GM23248 (cell line): Measurements from ENCODE around the gene NUP160. TPM values are rescaled to one million over a fixed set of nuclear protein-coding genes. Genes with fewer than 3 reads are reported as not detected.
A peak's percentile ranks its signal among the peaks of the same experiment; 100 is the strongest.

Source experiments
- DNase-seq: peaks from one replicate; pipeline ENCODE4 v3.0.0-alpha.2; 2015
- H2AFZ ChIP-seq: fragments of 200-600 bp; sonication (generic); 2 replicates; pipeline ENCODE4 v1.6.1; 2016; ENCODE audit warnings: antibody characterized with exemption
- H3F3A ChIP-seq: fragments of 200-600 bp; sonication (generic); 2 replicates; pipeline ENCODE4 v1.6.1; 2016; ENCODE audit warnings: mild to moderate bottlenecking, antibody characterized with exemption, mixed run types; ENCODE audit not compliant: insufficient read depth
- H3K27ac ChIP-seq: fragments of 200-600 bp; sonication (generic); 2 replicates; pipeline ENCODE4 v1.5.1; 2016; ENCODE audit warnings: mild to moderate bottlenecking
- H3K27me3 ChIP-seq: fragments of 200-600 bp; sonication (generic); replicated peaks from 2 replicates; pipeline ENCODE4 v1.6.1; 2016; ENCODE audit warnings: mild to moderate bottlenecking; ENCODE audit not compliant: insufficient read depth
- H3K36me3 ChIP-seq: fragments of 200-600 bp; sonication (generic); 2 replicates; pipeline ENCODE4 v1.6.1; 2016; ENCODE audit warnings: low read depth, mild to moderate bottlenecking
- H3K4me1 ChIP-seq: fragments of 200-600 bp; sonication (generic); 2 replicates; pipeline ENCODE4 v1.6.1; 2016; ENCODE audit warnings: mild to moderate bottlenecking; ENCODE audit not compliant: insufficient read depth
- H3K4me2 ChIP-seq: fragments of 200-600 bp; sonication (generic); one replicate; pipeline ENCODE4 v1.6.1; 2016; ENCODE audit warnings: mild to moderate bottlenecking; ENCODE audit not compliant: unreplicated experiment
- H3K4me3 ChIP-seq: fragments of 200-600 bp; sonication (generic); 2 replicates; pipeline ENCODE4 v1.5.1; 2016; ENCODE audit warnings: mild to moderate bottlenecking
- H3K79me2 ChIP-seq: fragments of 200-600 bp; sonication (generic); 2 replicates; pipeline ENCODE4 v1.6.1; 2016; ENCODE audit warnings: mild to moderate bottlenecking; ENCODE audit not compliant: insufficient read depth
- H3K9ac ChIP-seq: fragments of 200-600 bp; sonication (generic); 2 replicates; pipeline ENCODE4 v1.6.1; 2016; ENCODE audit warnings: mild to moderate bottlenecking
- H3K9me2 ChIP-seq: fragments of 200-600 bp; sonication (generic); 2 replicates; pipeline ENCODE4 v1.6.1; 2016; ENCODE audit warnings: mixed run types, mild to moderate bottlenecking, moderate library complexity; ENCODE audit not compliant: insufficient read depth
- H3K9me3 ChIP-seq: fragments of 200-600 bp; sonication (generic); one replicate; pipeline ENCODE4 v1.6.1; 2017; ENCODE audit warnings: low read depth
- H4K20me1 ChIP-seq: fragments of 200-600 bp; sonication (generic); 2 replicates; pipeline ENCODE4 v1.6.0; 2016; ENCODE audit not compliant: insufficient read depth
- EZH2 ChIP-seq: fragments of 200-600 bp; sonication (generic); IDR thresholded peaks from 2 replicates; pipeline ENCODE4 v1.6.1; 2018; ENCODE audit warnings: antibody characterized with exemption, mild to moderate bottlenecking; ENCODE audit not compliant: insufficient read depth, poor library complexity, severe bottlenecking
- EZH2phosphoT487 ChIP-seq: fragments of 200-600 bp; sonication (generic); IDR thresholded peaks from 2 replicates; pipeline ENCODE4 v1.6.1; 2018; ENCODE audit warnings: antibody characterized with exemption, moderate library complexity, mild to moderate bottlenecking, low read depth; ENCODE audit not compliant: insufficient read depth
- WGBS, 2 experiments: methylation state at CpG; one replicate each; pipeline ENCODE4 v1.1.6; 2015 to 2017; ENCODE audit warnings: low lambda C conversion rate in 2 of 2, low coverage in 1 of 2; ENCODE audit errors: missing lambda C conversion rate in 2 of 2; 5-methylcytosine and 5-hydroxymethylcytosine counted together
- in situ Hi-C: fragments of 300-500 bp; cut with MboI; formaldehyde crosslinking; loops from 2 replicates; pipeline ENCODE4 v1.15.0; 2020
- polyA plus RNA-seq: library from polyadenylated mRNA; unstranded; fragments of >200 nt; fragmentation: Nextera tagmentation; extraction: Ambion mirVana; gene quantifications from 2 replicates; pipeline ENCODE4 v1.2.1, GENCODE V29; 2016
- total RNA-seq: library from RNA; depleted of rRNA; stranded (reverse); fragments of >200 nt; shearing (Covaris generic); gene quantifications from 2 replicates; pipeline ENCODE4 v1.2.3, GENCODE V29; 2014

NUP160 gene
- total and polyA plus RNA-seq, 2 experiments from 2014 or later = 19.5 to 21.0 TPM

DNA sequence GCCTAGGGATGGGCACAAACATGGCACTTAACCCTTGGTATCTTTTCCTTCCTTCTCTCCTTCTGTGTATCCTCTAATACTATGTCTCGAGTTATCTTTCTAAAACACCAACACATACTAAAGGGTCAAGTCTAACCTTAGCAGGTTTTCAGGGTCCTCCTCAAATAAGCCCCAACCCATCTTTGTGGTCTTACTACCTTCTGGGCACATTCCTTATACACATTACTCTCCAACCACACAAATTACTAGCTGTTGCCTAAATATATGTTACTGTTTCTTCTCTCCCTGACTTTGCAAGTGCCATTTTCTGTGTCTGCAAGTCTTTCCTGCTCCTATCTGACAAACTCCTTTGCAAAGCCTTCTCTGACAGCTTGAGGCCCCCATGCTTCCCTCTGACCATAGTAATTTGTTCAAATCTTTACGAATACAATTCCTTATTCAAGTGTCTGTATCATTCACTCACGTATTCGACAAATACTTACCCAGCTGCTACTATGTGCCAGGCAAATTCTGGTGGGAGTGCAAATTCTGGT lies 15.8 kb upstream of the NUP160 start:
- Histone ChIP-seq H3K9ac (peak overlapping the region; percentile 65), H2AFZ (peak overlapping the region; percentile 89), H4K20me1 (no peaks in the 10 kb centered on the region), H3F3A (peaks cover 45% of the 10 kb centered on the region), H3K9me2 (no peaks in the 10 kb centered on the region), H3K4me1 (peaks cover 48% of the 10 kb centered on the region), H3K79me2 (no peaks in the 10 kb centered on the region), H3K27ac (peak overlapping the region; percentile 85), H3K27me3 (no peaks in the 10 kb centered on the region), H3K4me3 (no peak overlapping the region), H3K9me3 (no peaks in the 10 kb centered on the region), H3K4me2 (peak overlapping the region; percentile 98), H3K36me3 (no peaks in the 10 kb centered on the region)
- no peak for DNase-seq
- no peak for TF ChIP-seq EZH2
- no peak for TF ChIP-seq EZH2phosphoT487
- in situ Hi-C loops = no loop called here
- WGBS, 2 experiments = 79 to 84% methylated on average over 4 of the region's 4 CpGs

DNA sequence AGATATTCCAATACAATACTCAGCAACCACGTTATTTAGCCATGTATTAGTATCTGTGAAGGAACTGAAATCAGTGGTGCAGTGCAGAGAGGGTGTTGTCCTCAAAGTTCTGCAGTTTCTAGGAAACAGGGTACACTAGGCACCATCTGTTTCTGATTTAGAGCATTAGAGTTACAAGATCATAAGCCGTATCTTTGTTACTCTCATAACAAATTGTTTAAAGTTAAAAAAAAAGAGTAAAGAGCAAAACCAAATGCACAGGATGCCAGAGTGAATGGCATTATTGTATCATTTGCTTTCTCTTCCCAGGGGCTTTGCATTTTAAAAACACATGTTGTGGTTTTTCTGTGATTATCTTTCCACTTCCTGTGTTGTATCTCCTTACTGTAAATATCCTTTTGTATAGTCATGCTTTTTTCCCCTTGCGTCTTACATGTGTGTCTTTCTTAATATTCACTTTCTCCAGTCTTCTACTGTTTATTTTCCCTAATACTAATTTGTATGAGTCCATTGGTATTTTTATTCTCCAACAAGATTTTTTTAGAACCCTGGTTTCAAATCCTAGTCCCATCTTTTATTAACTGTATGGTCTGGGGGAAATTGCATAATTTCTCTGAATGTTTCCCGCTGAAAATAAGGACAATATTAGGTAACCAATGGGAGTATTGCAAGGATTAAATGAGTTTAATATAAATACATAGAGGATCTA lies 15.2 kb upstream of the NUP160 start:
- 2 to 3% methylated on average over 4 of the region's 4 CpGs for WGBS, 2 experiments
- Histone ChIP-seq H3K4me2 (peak overlapping the region; percentile 98), H4K20me1 (no peaks in the 10 kb centered on the region), H3K4me1 (peaks cover 53% of the 10 kb centered on the region), H2AFZ (peak overlapping the region; percentile 89; the same call in 1 of the 2 replicates), H3K27ac (peak overlapping the region; percentile 85), H3K27me3 (no peaks in the 10 kb centered on the region), H3K9ac (peak overlapping the region; percentile 65), H3K4me3 (peak overlapping the region; percentile 37; the same call in 1 of the 2 replicates), H3K9me3 (no peaks in the 10 kb centered on the region), H3F3A (peaks cover 51% of the 10 kb centered on the region), H3K9me2 (no peaks in the 10 kb centered on the region), H3K36me3 (no peaks in the 10 kb centered on the region), H3K79me2 (no peaks in the 10 kb centered on the region)
- TF ChIP-seq EZH2phosphoT487 = 0 out of 2 replicates have a peak, but pooled peaks have one; percentile 57
- no peak for TF ChIP-seq EZH2
- in situ Hi-C loops = no loop called here
- peak; percentile 91 for DNase-seq

DNA sequence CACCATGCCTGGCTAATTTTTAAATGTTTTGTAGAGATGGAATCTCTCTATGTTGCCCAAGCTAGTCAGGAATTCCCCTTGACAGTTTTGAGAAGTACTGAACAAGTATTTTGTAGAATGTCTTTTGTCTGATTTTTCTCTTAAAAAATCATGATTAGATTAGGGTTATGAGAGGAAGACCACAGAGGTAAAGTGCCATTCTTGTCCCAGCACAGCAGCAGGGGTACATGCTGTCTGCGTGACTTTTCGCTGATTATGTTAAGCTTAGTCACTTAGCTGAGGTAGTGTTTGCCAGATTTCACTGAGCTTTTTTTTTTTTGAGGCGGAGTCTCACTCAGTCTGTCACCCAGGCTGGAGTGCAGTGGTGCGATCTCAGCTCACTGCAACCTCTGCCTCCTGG lies 13.6 kb upstream of the NUP160 start:
- no peaks in the 10 kb centered on the region for H3K79me2 ChIP-seq
- 2 to 5% methylated on average over 4 of the region's 4 CpGs for WGBS, 2 experiments
- no peak overlapping the region for H2AFZ ChIP-seq
- no peaks in the 10 kb centered on the region for H3K9me3 ChIP-seq
- H3F3A ChIP-seq = peaks cover 63% of the 10 kb centered on the region
- TF ChIP-seq EZH2 (no peak), EZH2phosphoT487 (no peak)
- H3K4me1 ChIP-seq = peaks cover 62% of the 10 kb centered on the region
- peak; percentile 91 for DNase-seq
- peak overlapping the region; percentile 40 for H3K4me2 ChIP-seq
- no peak overlapping the region; the same call in 1 of the 2 replicates for H3K4me3 ChIP-seq
- no peaks in the 10 kb centered on the region for H3K9me2 ChIP-seq
- H3K27ac ChIP-seq = peak overlapping the region; percentile 85
- H3K27me3 ChIP-seq = no peaks in the 10 kb centered on the region
- no peaks in the 10 kb centered on the region for H4K20me1 ChIP-seq
- peak overlapping the region; percentile 65 for H3K9ac ChIP-seq
- H3K36me3 ChIP-seq = no peaks in the 10 kb centered on the region
- in situ Hi-C loops = no loop called here

DNA sequence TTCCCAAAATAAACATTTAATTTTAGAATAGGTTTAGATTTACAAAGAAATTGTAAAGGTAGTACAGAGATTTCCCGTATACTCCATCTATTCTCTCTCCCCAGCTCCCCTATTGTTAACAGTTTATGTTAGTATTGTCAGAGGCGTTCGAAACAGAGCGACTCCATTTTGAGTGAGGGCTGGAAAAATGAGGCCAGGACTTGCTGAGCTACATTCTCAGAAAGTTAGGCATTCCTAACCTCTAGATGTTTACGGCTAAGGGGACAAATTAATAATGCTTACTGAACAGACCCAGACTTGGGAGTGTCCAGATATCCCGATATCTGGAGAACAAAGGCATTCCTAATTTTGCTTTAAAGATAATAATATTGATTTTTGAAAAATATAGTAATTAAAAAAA lies 12.4 kb upstream of the NUP160 start:
- no peak overlapping the region for H2AFZ ChIP-seq
- no peak for DNase-seq
- peaks cover 61% of the 10 kb centered on the region for H3K4me1 ChIP-seq
- H3F3A ChIP-seq = peaks cover 61% of the 10 kb centered on the region
- no peaks in the 10 kb centered on the region for H3K9me3 ChIP-seq
- in situ Hi-C loops = no loop called here
- H3K9me2 ChIP-seq = no peaks in the 10 kb centered on the region
- no peaks in the 10 kb centered on the region for H3K36me3 ChIP-seq
- no peak overlapping the region for H3K4me2 ChIP-seq
- H3K27ac ChIP-seq = no peak overlapping the region
- H4K20me1 ChIP-seq = no peaks in the 10 kb centered on the region
- no peak overlapping the region for H3K9ac ChIP-seq
- H3K4me3 ChIP-seq = no peak overlapping the region
- H3K79me2 ChIP-seq = no peaks in the 10 kb centered on the region
- no peaks in the 10 kb centered on the region for H3K27me3 ChIP-seq
- no peak for TF ChIP-seq EZH2phosphoT487
- TF ChIP-seq EZH2 = no peak
- 89 to 90% methylated on average over 6 of the region's 6 CpGs for WGBS, 2 experiments
